ENCODE data around the gene HMX1.
A peak's percentile ranks its signal among the peaks of the same experiment; 100 is the strongest.

HMX1 gene

GRCh38 chr4:8876982-8877779, 5.5 kb upstream of the HMX1 start:
- TF ChIP-seq CTCF (IDR thresholded peaks at IDR 0.05; ENCODE audit: extremely low read depth, missing control alignments) = no peak
- no peak for DNase-seq (ENCODE audit: low spot score)

GRCh38 chr4:8874896-8875680, 3.4 kb upstream of the HMX1 start:
- DNase-seq (ENCODE audit: low spot score) = peak; percentile 30
- no peak for TF ChIP-seq CTCF (IDR thresholded peaks at IDR 0.05; ENCODE audit: extremely low read depth, missing control alignments)

DNA sequence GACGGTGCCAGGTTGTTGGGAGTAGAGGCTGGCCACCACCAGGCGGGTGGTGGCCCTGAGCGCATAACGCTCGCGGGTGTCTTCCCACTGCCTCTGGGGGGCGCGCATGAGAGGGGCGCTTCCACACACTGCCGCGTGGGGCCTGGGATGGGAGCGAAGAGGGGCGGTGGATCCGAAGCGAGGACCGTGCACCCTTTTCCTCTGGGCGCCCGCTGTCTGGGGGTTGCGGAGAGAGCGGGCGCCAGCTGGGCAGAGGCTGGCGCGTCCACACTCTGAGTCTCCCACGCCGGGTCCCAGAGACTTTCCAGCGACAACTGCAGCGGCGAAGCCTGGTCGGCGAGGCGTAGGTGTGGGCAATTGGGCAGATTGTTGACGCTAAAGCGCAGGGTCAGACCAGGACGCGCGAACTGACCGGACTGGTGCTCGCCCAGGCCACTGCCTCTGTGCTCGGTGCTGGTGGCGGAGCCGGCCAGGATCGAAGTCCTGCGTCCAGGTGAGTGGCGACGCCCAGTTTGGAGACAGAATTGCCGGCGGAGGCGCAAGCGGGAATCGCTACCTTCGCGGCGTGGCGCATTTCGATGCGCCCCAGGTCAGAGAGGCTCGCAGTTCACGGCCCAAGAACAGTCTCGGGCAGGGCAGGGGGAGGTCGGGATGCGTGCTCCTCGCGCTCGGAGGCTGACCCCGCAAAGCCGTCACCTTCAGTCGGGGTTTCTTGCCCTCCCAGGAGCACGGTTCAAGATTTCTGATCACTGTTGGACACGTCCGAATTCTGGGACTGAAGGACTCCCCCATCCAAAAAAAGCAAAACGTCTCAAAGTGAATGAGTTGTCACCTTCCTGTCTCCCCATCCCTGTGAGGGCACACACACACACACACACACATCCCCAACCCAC, 2.6 kb upstream of the HMX1 start:
- no peak for DNase-seq (ENCODE audit: low spot score)
- no peak for TF ChIP-seq CTCF (IDR thresholded peaks at IDR 0.05; ENCODE audit: extremely low read depth, missing control alignments)

DNA sequence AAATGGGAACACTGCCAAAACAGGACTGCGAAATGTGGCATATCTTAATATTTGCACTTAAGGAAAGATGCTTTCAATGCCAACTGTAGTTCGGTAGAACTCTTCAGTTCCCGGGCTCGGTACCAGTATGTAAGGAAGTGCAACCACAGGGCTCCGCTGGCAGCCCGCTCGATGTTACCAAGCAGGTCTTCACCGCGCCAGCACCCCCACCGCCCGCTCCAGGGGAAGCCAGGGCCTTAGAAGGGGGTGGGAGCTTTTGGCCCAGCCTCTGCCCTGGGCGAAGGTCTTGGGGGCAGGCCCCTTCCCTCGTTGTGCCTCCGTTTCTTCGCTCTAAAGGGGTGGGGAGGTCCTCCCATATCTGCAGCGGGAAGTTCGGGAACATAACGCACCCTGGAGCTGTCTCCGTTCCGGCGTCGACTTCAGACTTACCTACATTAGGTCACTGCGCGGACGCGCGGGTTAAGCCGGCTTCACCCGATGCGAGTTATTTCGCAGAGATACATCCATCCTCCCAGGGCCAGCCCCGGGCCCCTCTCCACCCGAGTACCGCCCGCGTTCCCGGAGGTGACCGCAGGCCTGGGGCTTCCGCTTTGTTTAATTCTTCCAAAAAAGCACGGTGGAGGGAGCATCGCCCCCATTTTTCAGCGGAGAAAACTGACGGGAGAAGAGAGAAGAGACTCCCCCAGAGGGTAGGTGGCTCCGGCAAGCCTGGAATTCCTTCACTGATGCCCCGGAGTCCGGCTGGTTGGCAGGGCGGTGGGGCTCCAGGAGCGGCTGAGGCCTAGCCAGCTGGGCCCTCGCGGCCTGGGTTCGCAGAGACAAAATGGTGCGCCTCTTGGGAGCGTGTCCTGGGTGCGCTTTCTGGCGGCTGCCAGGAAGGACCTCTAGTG, 1.0 kb upstream of the HMX1 start:
- DNase-seq (ENCODE audit: low spot score) = peak; percentile 50
- TF ChIP-seq CTCF (IDR thresholded peaks at IDR 0.05; ENCODE audit: extremely low read depth, missing control alignments) = no peak

DNA sequence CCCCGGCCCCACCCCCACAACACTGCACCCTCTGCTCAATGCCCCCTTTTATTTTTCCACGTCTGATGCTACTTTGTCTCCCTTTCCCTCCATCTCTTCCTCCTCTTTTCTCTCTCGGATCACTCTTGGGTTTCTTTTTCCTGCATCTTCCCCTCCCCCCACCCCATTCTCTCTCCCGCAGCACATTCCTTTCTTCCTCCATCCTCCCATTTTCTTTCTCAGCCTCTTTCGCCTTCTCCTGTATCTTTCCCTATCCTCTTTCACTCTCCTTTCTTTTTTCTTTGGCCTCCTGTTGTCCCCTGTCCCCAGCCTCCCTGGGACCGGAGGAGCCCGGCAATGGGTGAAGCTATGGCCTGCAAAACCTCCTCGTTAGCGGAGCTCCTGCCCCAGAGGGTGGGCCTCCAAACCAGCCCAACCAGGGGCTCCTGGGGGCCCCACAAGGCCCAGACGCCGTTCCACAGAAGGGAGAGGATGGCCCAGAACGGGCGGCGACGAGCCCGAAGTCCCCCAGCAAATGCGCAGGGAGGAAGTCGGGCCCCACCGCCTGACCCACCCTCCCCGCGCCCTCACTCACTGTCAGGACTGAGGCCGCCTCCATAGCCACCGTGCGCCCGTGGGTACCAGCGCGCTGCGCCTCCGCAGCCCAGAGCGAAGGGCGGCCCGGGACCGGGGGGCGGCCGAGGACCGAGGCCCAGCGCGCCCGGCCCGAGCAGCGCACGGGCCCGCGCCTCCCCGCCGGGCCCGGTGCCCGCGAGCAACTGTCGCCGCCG, 807 bp downstream of the HMX1 start:
- TF ChIP-seq CTCF (IDR thresholded peaks at IDR 0.05; ENCODE audit: extremely low read depth, missing control alignments) = no peak

More for the DNA sequence above, 807 bp downstream of the HMX1 start:
- DNase-seq (ENCODE audit: low spot score) = peak; percentile 39
